K562 (cell line): ENCODE results near the gene IL6ST. TPM values are rescaled to one million over a fixed set of nuclear protein-coding genes. Genes with fewer than 3 reads are reported as not detected.

Experiments used
- ADNP ChIP-seq: fragments of 200-800 bp; sonication (Bioruptor generic); IDR thresholded peaks from 2 replicates; pipeline ENCODE4 v1.6.1; 2016; ENCODE audit warnings: missing genetic modification characterization, missing compliant biosample characterization
- CSDE1 ChIP-seq, 2 experiments: fragments of 450-650 bp; IDR thresholded peaks; 2 replicates each; pipeline ENCODE4 v1.6.1; 2016; ENCODE audit warnings: mild to moderate bottlenecking in 1 of 2
- KAT8 ChIP-seq: fragments of 450-650 bp; IDR thresholded peaks from 2 replicates; pipeline ENCODE4 v1.6.1; 2016; ENCODE audit warnings: low read depth, mild to moderate bottlenecking
- MLX ChIP-seq, 2 experiments: fragments of 450-650 bp in 1 of 2; sonication (generic) in 1 of 2; formaldehyde crosslinking; conservative IDR thresholded peaks; 2 replicates each; pipeline versions ENCODE4 v1.4.0 to v1.8.1; 2020 to 2022; ENCODE audit warnings: mild to moderate bottlenecking in 1 of 2, missing genetic modification reagents in 1 of 2
- MXI1 ChIP-seq: IDR thresholded peaks from 2 replicates; pipeline ENCODE4 v1.6.1; 2011; ENCODE audit warnings: low read depth, mild to moderate bottlenecking, improper control_type of control experiment, low read length
- PHB2 ChIP-seq: fragments of 450-650 bp; IDR thresholded peaks from 2 replicates; pipeline ENCODE4 v1.6.1; 2017; ENCODE audit warnings: low read depth
- PRMT5 ChIP-seq: sonication (generic); formaldehyde crosslinking; IDR thresholded peaks from 2 replicates; pipeline ENCODE4 v1.5.0; 2020; ENCODE audit warnings: missing genetic modification reagents
- YBX1 ChIP-seq: fragments of 450-650 bp; IDR thresholded peaks from 2 replicates; pipeline ENCODE4 v1.7.1; 2016; ENCODE audit warnings: mild to moderate bottlenecking
- ZKSCAN3 ChIP-seq: fragments of 250-450 bp; sonication (Bioruptor Pico); IDR thresholded peaks from 2 replicates; pipeline ENCODE4 v1.4.0; 2020
- ZNF583 ChIP-seq: fragments of 250-450 bp; sonication (Bioruptor Pico); IDR thresholded peaks from 2 replicates; pipeline ENCODE4 v1.4.0; 2020
- ZNF584 ChIP-seq: fragments of 200-800 bp; sonication (Bioruptor generic); IDR thresholded peaks from 2 replicates; pipeline ENCODE4 v1.6.1; 2016; ENCODE audit warnings: low read depth, mild to moderate bottlenecking, missing genetic modification characterization, missing compliant biosample characterization
- polyA plus RNA-seq, 8 experiments: library from polyadenylated mRNA; depleted of rRNA in 4 of 8; stranded (reverse) in 5 of 8; unstranded in 3 of 8; fragments of >200 nt; fragmentation: Nextera tagmentation in 2 of 8; fragmentation: Illumina TruSeq in 1 of 8; extraction: Ambion mirVana in 2 of 8; extraction: Trizol in 1 of 8; gene quantifications; 2 replicates each; pipeline versions ENCODE4 v1.2.1 to v1.2.3, GENCODE V29; 2011 to 2014; ENCODE audit warnings: inconsistent platforms in 1 of 8, missing spikeins in 1 of 8
- total RNA-seq, 7 experiments: library from RNA; depleted of rRNA in 6 of 7; stranded (reverse); fragments of >200 nt in 6 of 7; fragmentation: Illumina TruSeq in 2 of 7; extraction: Trizol in 2 of 7; gene quantifications; 2 replicates each; pipeline versions ENCODE4 v1.2.1 to v1.2.3, GENCODE V29; 2011 to 2021; ENCODE audit warnings: low replicate concordance in 1 of 7
- TF ChIP-seq, protein P1 (sequence below): fragments of 450-650 bp; IDR thresholded peaks from 2 replicates; pipeline ENCODE4 v1.6.1; 2017; ENCODE audit warnings: antibody characterized with exemption, mild to moderate bottlenecking

IL6ST gene
- total and polyA plus RNA-seq, 9 of the 15 experiments (the other 6 are each of a cell fraction or from before 2014, with no cell fraction given), result 2.0 to 27.0 (median 7.9) TPM

DNA sequence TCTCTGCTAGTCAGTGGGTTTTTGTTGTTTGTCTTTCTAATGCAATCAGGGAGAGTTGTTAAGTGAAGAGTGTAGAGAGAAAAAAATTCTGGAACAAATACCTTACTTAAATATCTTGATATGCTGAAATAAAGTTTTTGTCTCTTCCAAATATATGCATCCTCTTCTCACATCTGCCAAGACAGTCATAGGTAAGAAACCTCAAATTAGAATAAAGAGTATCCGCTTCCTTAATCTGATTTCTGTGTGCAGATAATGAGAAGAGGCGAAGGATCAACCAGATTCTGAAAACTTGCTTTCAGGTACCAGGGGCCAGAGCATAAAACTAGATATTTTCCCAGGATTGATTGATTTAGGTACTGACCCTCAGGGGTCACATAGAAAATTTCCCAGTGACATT is 11.3 kb upstream of the IL6ST start (continued):
- TF ChIP-seq, protein P1, sequence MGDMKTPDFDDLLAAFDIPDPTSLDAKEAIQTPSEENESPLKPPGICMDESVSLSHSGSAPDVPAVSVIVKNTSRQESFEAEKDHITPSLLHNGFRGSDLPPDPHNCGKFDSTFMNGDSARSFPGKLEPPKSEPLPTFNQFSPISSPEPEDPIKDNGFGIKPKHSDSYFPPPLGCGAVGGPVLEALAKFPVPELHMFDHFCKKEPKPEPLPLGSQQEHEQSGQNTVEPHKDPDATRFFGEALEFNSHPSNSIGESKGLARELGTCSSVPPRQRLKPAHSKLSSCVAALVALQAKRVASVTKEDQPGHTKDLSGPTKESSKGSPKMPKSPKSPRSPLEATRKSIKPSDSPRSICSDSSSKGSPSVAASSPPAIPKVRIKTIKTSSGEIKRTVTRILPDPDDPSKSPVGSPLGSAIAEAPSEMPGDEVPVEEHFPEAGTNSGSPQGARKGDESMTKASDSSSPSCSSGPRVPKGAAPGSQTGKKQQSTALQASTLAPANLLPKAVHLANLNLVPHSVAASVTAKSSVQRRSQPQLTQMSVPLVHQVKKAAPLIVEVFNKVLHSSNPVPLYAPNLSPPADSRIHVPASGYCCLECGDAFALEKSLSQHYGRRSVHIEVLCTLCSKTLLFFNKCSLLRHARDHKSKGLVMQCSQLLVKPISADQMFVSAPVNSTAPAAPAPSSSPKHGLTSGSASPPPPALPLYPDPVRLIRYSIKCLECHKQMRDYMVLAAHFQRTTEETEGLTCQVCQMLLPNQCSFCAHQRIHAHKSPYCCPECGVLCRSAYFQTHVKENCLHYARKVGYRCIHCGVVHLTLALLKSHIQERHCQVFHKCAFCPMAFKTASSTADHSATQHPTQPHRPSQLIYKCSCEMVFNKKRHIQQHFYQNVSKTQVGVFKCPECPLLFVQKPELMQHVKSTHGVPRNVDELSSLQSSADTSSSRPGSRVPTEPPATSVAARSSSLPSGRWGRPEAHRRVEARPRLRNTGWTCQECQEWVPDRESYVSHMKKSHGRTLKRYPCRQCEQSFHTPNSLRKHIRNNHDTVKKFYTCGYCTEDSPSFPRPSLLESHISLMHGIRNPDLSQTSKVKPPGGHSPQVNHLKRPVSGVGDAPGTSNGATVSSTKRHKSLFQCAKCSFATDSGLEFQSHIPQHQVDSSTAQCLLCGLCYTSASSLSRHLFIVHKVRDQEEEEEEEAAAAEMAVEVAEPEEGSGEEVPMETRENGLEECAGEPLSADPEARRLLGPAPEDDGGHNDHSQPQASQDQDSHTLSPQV, result no peak
- TF ChIP-seq ZNF583 (CRISPR knock-in tag), result no peak
- TF ChIP-seq MLX (CRISPR knock-in tag; conservative IDR thresholded peaks at IDR 0.05), result no peak
- no peak for TF ChIP-seq PRMT5 (CRISPR knock-in tag)
- no peak for TF ChIP-seq YBX1
- TF ChIP-seq ADNP (tag), result no peak
- no peak for TF ChIP-seq MXI1
- TF ChIP-seq ZNF584 (CRISPR knock-in tag), result no peak
- no peak for TF ChIP-seq ZKSCAN3 (CRISPR knock-in tag)
- no peak for TF ChIP-seq CSDE1 (IDR thresholded peaks at IDR 0.05)
- TF ChIP-seq PHB2, result no peak
- TF ChIP-seq KAT8, result no peak
